ENCODE data around the gene COL16A1.

The COL16A1 gene

GRCh38 chr1:31691446-31691845, 12.4 kb downstream of the COL16A1 start:
- Mint-ChIP-seq H3K4me1 (peaks cover 36% of the 10 kb centered on the region), H3K36me3 (ENCODE audit: low read depth) (no peaks in the 10 kb centered on the region), H3K27me3 (ENCODE audit: low read depth, poor library complexity) (no peaks in the 10 kb centered on the region), H3K4me3 (no peak overlapping the region), H3K9me3 (no peaks in the 10 kb centered on the region), H3K27ac (no peak overlapping the region)
- DNase-seq, result no peak
- TF ChIP-seq CTCF (IDR thresholded peaks at IDR 0.05), result no peak

GRCh38 chr1:31690921-31691320, 12.9 kb downstream of the COL16A1 start:
- peak overlapping the region; percentile 77 for H3K27ac Mint-ChIP-seq
- no peak for DNase-seq
- no peak overlapping the region for H3K4me3 Mint-ChIP-seq
- no peaks in the 10 kb centered on the region for H3K27me3 Mint-ChIP-seq (ENCODE audit: low read depth, poor library complexity)
- H3K36me3 Mint-ChIP-seq (ENCODE audit: low read depth), result no peaks in the 10 kb centered on the region
- TF ChIP-seq CTCF (IDR thresholded peaks at IDR 0.05), result no peak
- peaks cover 38% of the 10 kb centered on the region for H3K4me1 Mint-ChIP-seq
- H3K9me3 Mint-ChIP-seq, result no peaks in the 10 kb centered on the region

- Mint-ChIP-seq H3K4me1 (peaks cover 42% of the 10 kb centered on the region), H3K27me3 (ENCODE audit: low read depth, poor library complexity) (no peaks in the 10 kb centered on the region), H3K4me3 (no peak overlapping the region), H3K9me3 (no peaks in the 10 kb centered on the region), H3K27ac (no peak overlapping the region), H3K36me3 (ENCODE audit: low read depth) (no peaks in the 10 kb centered on the region)
- TF ChIP-seq CTCF (IDR thresholded peaks at IDR 0.05), result no peak
- no peak for DNase-seq
These were observed 14.0 kb downstream of the COL16A1 start for GRCh38 chr1:31689854-31690253.

DNA sequence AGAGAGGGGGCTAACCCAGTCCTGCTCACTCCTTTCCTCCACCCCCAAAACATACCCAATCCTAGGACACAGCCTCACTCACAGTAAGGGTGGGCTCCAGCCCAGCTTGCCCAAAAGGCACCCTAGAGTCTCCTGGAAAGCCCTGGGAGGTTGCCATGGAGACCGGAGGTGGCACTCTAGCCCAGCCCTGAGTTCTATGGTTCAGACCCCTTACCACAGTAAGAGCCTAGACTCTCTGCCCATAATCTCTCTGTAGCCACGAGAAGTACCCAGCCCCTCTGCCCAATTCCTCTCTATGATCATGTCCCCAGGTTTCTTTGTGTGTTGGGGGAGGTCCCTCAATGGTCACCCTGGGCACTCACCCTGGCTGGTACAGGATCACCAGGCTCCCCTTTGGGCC, 14.4 kb downstream of the COL16A1 start:
- Mint-ChIP-seq H3K4me3 (no peak overlapping the region), H3K27ac (no peak overlapping the region), H3K9me3 (no peaks in the 10 kb centered on the region), H3K36me3 (ENCODE audit: low read depth) (no peaks in the 10 kb centered on the region), H3K27me3 (ENCODE audit: low read depth, poor library complexity) (no peaks in the 10 kb centered on the region), H3K4me1 (peaks cover 42% of the 10 kb centered on the region)
- no peak for TF ChIP-seq CTCF (IDR thresholded peaks at IDR 0.05)
- DNase-seq, result no peak

- Mint-ChIP-seq H3K9me3 (no peaks in the 10 kb centered on the region), H3K36me3 (ENCODE audit: low read depth) (no peaks in the 10 kb centered on the region), H3K27me3 (ENCODE audit: low read depth, poor library complexity) (no peaks in the 10 kb centered on the region), H3K4me3 (no peak overlapping the region), H3K27ac (peak overlapping the region; percentile 61), H3K4me1 (peaks cover 39% of the 10 kb centered on the region)
- no peak for TF ChIP-seq CTCF (IDR thresholded peaks at IDR 0.05)
- DNase-seq, result no peak
These were observed 15.4 kb downstream of the COL16A1 start for GRCh38 chr1:31688233-31688918.

GRCh38 chr1:31687601-31688000, 16.2 kb downstream of the COL16A1 start:
- Mint-ChIP-seq H3K4me1 (peaks cover 39% of the 10 kb centered on the region), H3K36me3 (ENCODE audit: low read depth) (no peaks in the 10 kb centered on the region), H3K9me3 (no peaks in the 10 kb centered on the region), H3K4me3 (no peak overlapping the region), H3K27me3 (ENCODE audit: low read depth, poor library complexity) (no peaks in the 10 kb centered on the region), H3K27ac (no peak overlapping the region)
- TF ChIP-seq CTCF (IDR thresholded peaks at IDR 0.05), result no peak
- no peak for DNase-seq
